HEK293T (cell line): ENCODE data around the gene NNT.

ENCODE experiments used
- ELF4 ChIP-seq: fragments of 450-650 bp; IDR thresholded peaks from 2 replicates; pipeline ENCODE4 v1.6.1; 2017; ENCODE audit warnings: antibody characterized with exemption
- HDGF ChIP-seq: fragments of 450-650 bp; IDR thresholded peaks from 2 replicates; pipeline ENCODE4 v1.6.1; 2017; ENCODE audit warnings: antibody characterized with exemption, borderline replicate concordance
- SP1 ChIP-seq: fragments of 450-650 bp; IDR thresholded peaks from 2 replicates; pipeline ENCODE4 v1.6.1; 2017
- SUZ12 ChIP-seq: fragments of 450-650 bp; IDR thresholded peaks from 2 replicates; pipeline ENCODE4 v1.6.1; 2016; ENCODE audit warnings: mild to moderate bottlenecking
- TARDBP ChIP-seq: fragments of 450-650 bp; IDR thresholded peaks from 2 replicates; pipeline ENCODE4 v1.6.1; 2016

- no peak for TF ChIP-seq SUZ12
- TF ChIP-seq SP1, result no peak
- TF ChIP-seq TARDBP, result no peak
- no peak for TF ChIP-seq ELF4
- TF ChIP-seq HDGF, result no peak
These were observed 49.6 kb upstream of the NNT start for GRCh38 chr5:43553381-43553780.
